Activated T-helper 17 cell treated with anti-CD3 and anti-CD28 coated beads, Interleukin-2, amount 50 U/mL, for 72 hours (primary cell): ENCODE data around the gene ARF3. TPM values are rescaled to one million over a fixed set of nuclear protein-coding genes. Genes with fewer than 3 reads are reported as not detected.

Experiments used
- ATAC-seq: fragments of 150-1000 bp; cut with Tn5 transposase; replicated peaks from 2 replicates; pipeline ENCODE4 v1.10.0; 2021; ENCODE audit warnings: mild to moderate bottlenecking, moderate library complexity
- H3K27ac Mint-ChIP-seq: one replicate; pipeline ENCODE4 v1.8.0; 2022; ENCODE audit warnings: mixed read lengths
- H3K27me3 Mint-ChIP-seq: one replicate; pipeline ENCODE4 v1.8.0; 2022; ENCODE audit warnings: mixed read lengths
- H3K36me3 Mint-ChIP-seq: one replicate; pipeline ENCODE4 v1.8.0; 2022; ENCODE audit warnings: low read depth, mild to moderate bottlenecking, mixed read lengths
- H3K4me1 Mint-ChIP-seq: one replicate; pipeline ENCODE4 v1.8.0; 2022; ENCODE audit warnings: mixed read lengths
- H3K4me3 Mint-ChIP-seq: one replicate; pipeline ENCODE4 v1.8.0; 2022; ENCODE audit warnings: mild to moderate bottlenecking, mixed read lengths
- H3K9me3 Mint-ChIP-seq: one replicate; pipeline ENCODE4 v1.8.0; 2022; ENCODE audit warnings: mixed read lengths
- total RNA-seq, 2 donors: library from RNA; stranded (reverse); gene quantifications; one replicate each; pipeline ENCODE4 v1.2.3, GENCODE V29; 2022

Gene ARF3
- total RNA-seq, 2 donors from 2014 or later, result 84.1 to 128 TPM

- Mint-ChIP-seq H3K36me3 (peaks cover 9% of the 10 kb centered on the region), H3K4me1 (peaks cover 32% of the 10 kb centered on the region), H3K27ac (peak overlapping the region; percentile 72)
These were observed 20.3 kb upstream of the ARF3 start for GRCh38 chr12:48977290-48978281.

GRCh38 chr12:48973941-48974673, 16.8 kb upstream of the ARF3 start:
- Mint-ChIP-seq H3K4me3 (no peak overlapping the region), H3K9me3 (no peaks in the 10 kb centered on the region), H3K4me1 (peaks cover 29% of the 10 kb centered on the region), H3K27ac (no peak overlapping the region), H3K36me3 (no peaks in the 10 kb centered on the region), H3K27me3 (peaks cover 28% of the 10 kb centered on the region)
- no peak for ATAC-seq

More at GRCh38 chr12:48977290-48978281, 20.3 kb upstream of the ARF3 start:
- Mint-ChIP-seq H3K27me3 (peaks cover 34% of the 10 kb centered on the region), H3K4me3 (peak overlapping the region; percentile 75), H3K9me3 (no peaks in the 10 kb centered on the region)
- peak; percentile 76 for ATAC-seq

GRCh38 chr12:48973531-48973930, 16.2 kb upstream of the ARF3 start:
- no peaks in the 10 kb centered on the region for H3K9me3 Mint-ChIP-seq
- H3K27ac Mint-ChIP-seq, result no peak overlapping the region
- no peak overlapping the region for H3K4me3 Mint-ChIP-seq
- peaks cover 29% of the 10 kb centered on the region for H3K4me1 Mint-ChIP-seq
- H3K36me3 Mint-ChIP-seq, result no peaks in the 10 kb centered on the region
- ATAC-seq, result no peak
- peaks cover 23% of the 10 kb centered on the region for H3K27me3 Mint-ChIP-seq

GRCh38 chr12:48972952-48973483, 15.7 kb upstream of the ARF3 start:
- ATAC-seq, result no peak
- Mint-ChIP-seq H3K27me3 (peaks cover 23% of the 10 kb centered on the region), H3K4me3 (no peak overlapping the region), H3K4me1 (peaks cover 29% of the 10 kb centered on the region), H3K36me3 (no peaks in the 10 kb centered on the region), H3K9me3 (no peaks in the 10 kb centered on the region), H3K27ac (no peak overlapping the region)

GRCh38 chr12:48972213-48972951, 15.1 kb upstream of the ARF3 start:
- Mint-ChIP-seq H3K9me3 (no peaks in the 10 kb centered on the region), H3K4me3 (peak overlapping the region; percentile 78), H3K36me3 (no peaks in the 10 kb centered on the region), H3K4me1 (peaks cover 24% of the 10 kb centered on the region), H3K27me3 (peaks cover 23% of the 10 kb centered on the region), H3K27ac (no peak overlapping the region)
- ATAC-seq, result peak; percentile 49

GRCh38 chr12:48970702-48971334, 13.5 kb upstream of the ARF3 start:
- no peaks in the 10 kb centered on the region for H3K9me3 Mint-ChIP-seq
- peaks cover 23% of the 10 kb centered on the region for H3K27me3 Mint-ChIP-seq
- H3K36me3 Mint-ChIP-seq, result no peaks in the 10 kb centered on the region
- no peak overlapping the region for H3K27ac Mint-ChIP-seq
- no peak for ATAC-seq
- peaks cover 17% of the 10 kb centered on the region for H3K4me1 Mint-ChIP-seq
- H3K4me3 Mint-ChIP-seq, result peak overlapping the region; percentile 78

- Mint-ChIP-seq H3K36me3 (no peaks in the 10 kb centered on the region), H3K27me3 (peaks cover 23% of the 10 kb centered on the region), H3K27ac (no peak overlapping the region), H3K4me1 (peaks cover 17% of the 10 kb centered on the region), H3K9me3 (no peaks in the 10 kb centered on the region), H3K4me3 (peak overlapping the region; percentile 78)
- peak; percentile 31 for ATAC-seq
These were observed 12.8 kb upstream of the ARF3 start for GRCh38 chr12:48969833-48970701.

GRCh38 chr12:48969160-48969771, 12.0 kb upstream of the ARF3 start:
- peaks cover 18% of the 10 kb centered on the region for H3K27me3 Mint-ChIP-seq
- peak overlapping the region; percentile 37 for H3K4me3 Mint-ChIP-seq
- no peaks in the 10 kb centered on the region for H3K9me3 Mint-ChIP-seq
- H3K4me1 Mint-ChIP-seq, result peaks cover 17% of the 10 kb centered on the region
- ATAC-seq, result no peak
- no peak overlapping the region for H3K27ac Mint-ChIP-seq
- H3K36me3 Mint-ChIP-seq, result no peaks in the 10 kb centered on the region

GRCh38 chr12:48968467-48968866, 11.2 kb upstream of the ARF3 start:
- H3K27ac Mint-ChIP-seq, result no peak overlapping the region
- H3K4me3 Mint-ChIP-seq, result no peak overlapping the region
- no peak for ATAC-seq
- peaks cover 15% of the 10 kb centered on the region for H3K27me3 Mint-ChIP-seq
- no peaks in the 10 kb centered on the region for H3K9me3 Mint-ChIP-seq
- no peaks in the 10 kb centered on the region for H3K36me3 Mint-ChIP-seq
- H3K4me1 Mint-ChIP-seq, result peaks cover 17% of the 10 kb centered on the region

GRCh38 chr12:48967991-48968390, 10.7 kb upstream of the ARF3 start:
- H3K9me3 Mint-ChIP-seq, result no peaks in the 10 kb centered on the region
- H3K4me1 Mint-ChIP-seq, result peaks cover 17% of the 10 kb centered on the region
- H3K27me3 Mint-ChIP-seq, result peaks cover 14% of the 10 kb centered on the region
- no peak overlapping the region for H3K27ac Mint-ChIP-seq
- no peak for ATAC-seq
- no peak overlapping the region for H3K4me3 Mint-ChIP-seq
- H3K36me3 Mint-ChIP-seq, result no peaks in the 10 kb centered on the region

GRCh38 chr12:48966177-48966895, 9.0 kb upstream of the ARF3 start:
- Mint-ChIP-seq H3K27ac (no peak overlapping the region), H3K9me3 (no peaks in the 10 kb centered on the region), H3K4me3 (no peak overlapping the region), H3K36me3 (no peaks in the 10 kb centered on the region), H3K27me3 (peaks cover 8% of the 10 kb centered on the region), H3K4me1 (peaks cover 8% of the 10 kb centered on the region)
- no peak for ATAC-seq

GRCh38 chr12:48965298-48965838, 8.1 kb upstream of the ARF3 start:
- H3K27me3 Mint-ChIP-seq, result peaks cover 4% of the 10 kb centered on the region
- no peak overlapping the region for H3K27ac Mint-ChIP-seq
- H3K36me3 Mint-ChIP-seq, result no peaks in the 10 kb centered on the region
- H3K4me1 Mint-ChIP-seq, result no peaks in the 10 kb centered on the region
- ATAC-seq, result peak; percentile 65
- H3K9me3 Mint-ChIP-seq, result no peaks in the 10 kb centered on the region
- H3K4me3 Mint-ChIP-seq, result no peak overlapping the region
